Measurements from ENCODE around the gene TUBGCP2. TPM values are rescaled to one million over a fixed set of nuclear protein-coding genes. Genes with fewer than 3 reads are reported as not detected.

The TUBGCP2 gene
- total RNA-seq, 3 donors from 2014 or later, result 48.1 to 63.4 (median 58.8) TPM

- no peak for TF ChIP-seq CTCF (IDR thresholded peaks at IDR 0.05)
- ATAC-seq (no peak), DNase-seq (no peak)
- H3K4me3 ChIP-seq, result no peak overlapping the region
- H3K36me3 ChIP-seq (ENCODE audit: low read depth), result peaks cover 19% of the 10 kb centered on the region
- H3K9me3 ChIP-seq, result no peaks in the 10 kb centered on the region
- intact Hi-C loops (cut with DNase I, micrococcal nuclease), result no loop called here
- H3K4me1 ChIP-seq (ENCODE audit: low read depth), result peaks cover 2% of the 10 kb centered on the region
Measured at GRCh38 chr10:133281628-133282372, 26.9 kb downstream of the TUBGCP2 start.

- H3K36me3 ChIP-seq (ENCODE audit: low read depth), result peaks cover 19% of the 10 kb centered on the region
Measured at GRCh38 chr10:133281084-133281483, 27.6 kb downstream of the TUBGCP2 start.

GRCh38 chr10:133280391-133281059 lies 28.1 kb downstream of the TUBGCP2 start:
- Histone ChIP-seq H3K9me3 (no peaks in the 10 kb centered on the region), H3K4me1 (ENCODE audit: low read depth) (peaks cover 8% of the 10 kb centered on the region), H3K36me3 (ENCODE audit: low read depth) (peaks cover 19% of the 10 kb centered on the region), H3K4me3 (no peak overlapping the region)
- intact Hi-C loops (cut with DNase I, micrococcal nuclease), result no loop called here
- ATAC-seq, result no peak
- TF ChIP-seq CTCF (IDR thresholded peaks at IDR 0.05), result no peak
- DNase-seq, result no peak

More at GRCh38 chr10:133281084-133281483, 27.6 kb downstream of the TUBGCP2 start:
- intact Hi-C loops (cut with DNase I, micrococcal nuclease), result no loop called here
- no peak for TF ChIP-seq CTCF (IDR thresholded peaks at IDR 0.05)
- H3K9me3 ChIP-seq, result no peaks in the 10 kb centered on the region
- peaks cover 8% of the 10 kb centered on the region for H3K4me1 ChIP-seq (ENCODE audit: low read depth)
- DNase-seq, result no peak
- no peak for ATAC-seq
- no peak overlapping the region for H3K4me3 ChIP-seq

GRCh38 chr10:133279326-133280226 lies 29.1 kb downstream of the TUBGCP2 start:
- DNase-seq, result no peak
- Histone ChIP-seq H3K4me1 (ENCODE audit: low read depth) (peaks cover 8% of the 10 kb centered on the region), H3K4me3 (no peak overlapping the region), H3K9me3 (no peaks in the 10 kb centered on the region), H3K36me3 (ENCODE audit: low read depth) (peaks cover 11% of the 10 kb centered on the region)
- no peak for ATAC-seq
- intact Hi-C loops (cut with DNase I, micrococcal nuclease), result no loop called here
- no peak for TF ChIP-seq CTCF (IDR thresholded peaks at IDR 0.05)

GRCh38 chr10:133278577-133279265 lies 30.0 kb downstream of the TUBGCP2 start:
- H3K4me3 ChIP-seq, result no peak overlapping the region
- H3K9me3 ChIP-seq, result no peaks in the 10 kb centered on the region
- ATAC-seq (peak; percentile 59), DNase-seq (peak; percentile 70 to 89 (median 76))
- intact Hi-C loops (cut with DNase I, micrococcal nuclease), result no loop called here
- H3K36me3 ChIP-seq (ENCODE audit: low read depth), result peaks cover 6% of the 10 kb centered on the region
- TF ChIP-seq CTCF (IDR thresholded peaks at IDR 0.05), result no peak
- peaks cover 8% of the 10 kb centered on the region for H3K4me1 ChIP-seq (ENCODE audit: low read depth)

Data from mucosa of descending colon (tissue), 3 donors.